ENCODE data around the gene LILRA2.

DNA sequence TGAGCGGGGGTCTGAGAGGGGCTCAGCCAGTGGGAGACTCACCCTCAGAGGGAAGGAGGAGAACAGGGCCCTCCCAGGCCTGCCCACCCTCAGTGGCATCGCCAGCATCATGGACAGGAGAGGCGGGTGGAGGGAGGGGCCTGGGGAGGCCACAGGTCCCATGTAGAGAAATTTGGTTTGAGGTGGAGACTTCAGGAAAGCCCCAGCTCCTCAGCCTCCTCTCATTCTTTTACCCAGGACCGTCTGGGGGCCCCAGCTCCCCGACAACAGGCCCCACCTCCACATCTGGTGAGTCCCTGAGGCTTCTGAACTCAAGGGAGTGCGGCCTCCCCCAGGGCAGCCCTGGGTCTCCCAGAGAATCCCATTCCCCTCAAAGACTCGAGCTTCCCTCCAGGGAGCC lies 59.8 kb downstream of the LILRA2 start:
- TF ChIP-seq, protein P1, sequence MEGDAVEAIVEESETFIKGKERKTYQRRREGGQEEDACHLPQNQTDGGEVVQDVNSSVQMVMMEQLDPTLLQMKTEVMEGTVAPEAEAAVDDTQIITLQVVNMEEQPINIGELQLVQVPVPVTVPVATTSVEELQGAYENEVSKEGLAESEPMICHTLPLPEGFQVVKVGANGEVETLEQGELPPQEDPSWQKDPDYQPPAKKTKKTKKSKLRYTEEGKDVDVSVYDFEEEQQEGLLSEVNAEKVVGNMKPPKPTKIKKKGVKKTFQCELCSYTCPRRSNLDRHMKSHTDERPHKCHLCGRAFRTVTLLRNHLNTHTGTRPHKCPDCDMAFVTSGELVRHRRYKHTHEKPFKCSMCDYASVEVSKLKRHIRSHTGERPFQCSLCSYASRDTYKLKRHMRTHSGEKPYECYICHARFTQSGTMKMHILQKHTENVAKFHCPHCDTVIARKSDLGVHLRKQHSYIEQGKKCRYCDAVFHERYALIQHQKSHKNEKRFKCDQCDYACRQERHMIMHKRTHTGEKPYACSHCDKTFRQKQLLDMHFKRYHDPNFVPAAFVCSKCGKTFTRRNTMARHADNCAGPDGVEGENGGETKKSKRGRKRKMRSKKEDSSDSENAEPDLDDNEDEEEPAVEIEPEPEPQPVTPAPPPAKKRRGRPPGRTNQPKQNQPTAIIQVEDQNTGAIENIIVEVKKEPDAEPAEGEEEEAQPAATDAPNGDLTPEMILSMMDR (IDR thresholded peaks at IDR 0.05), result no peak
- no peak for TF ChIP-seq ZFX (IDR thresholded peaks at IDR 0.05; ENCODE audit: borderline replicate concordance)

All from 22Rv1 (cell line).